Measurements from ENCODE around the gene BCORL1. TPM values are rescaled to one million over a fixed set of nuclear protein-coding genes. Genes with fewer than 3 reads are reported as not detected.

BCORL1 gene
- total and polyA plus RNA-seq, 2 of the 8 experiments (the other 6 are each of a cell fraction or from before 2014, with no cell fraction given), result 1.4 to 6.2 TPM

DNA sequence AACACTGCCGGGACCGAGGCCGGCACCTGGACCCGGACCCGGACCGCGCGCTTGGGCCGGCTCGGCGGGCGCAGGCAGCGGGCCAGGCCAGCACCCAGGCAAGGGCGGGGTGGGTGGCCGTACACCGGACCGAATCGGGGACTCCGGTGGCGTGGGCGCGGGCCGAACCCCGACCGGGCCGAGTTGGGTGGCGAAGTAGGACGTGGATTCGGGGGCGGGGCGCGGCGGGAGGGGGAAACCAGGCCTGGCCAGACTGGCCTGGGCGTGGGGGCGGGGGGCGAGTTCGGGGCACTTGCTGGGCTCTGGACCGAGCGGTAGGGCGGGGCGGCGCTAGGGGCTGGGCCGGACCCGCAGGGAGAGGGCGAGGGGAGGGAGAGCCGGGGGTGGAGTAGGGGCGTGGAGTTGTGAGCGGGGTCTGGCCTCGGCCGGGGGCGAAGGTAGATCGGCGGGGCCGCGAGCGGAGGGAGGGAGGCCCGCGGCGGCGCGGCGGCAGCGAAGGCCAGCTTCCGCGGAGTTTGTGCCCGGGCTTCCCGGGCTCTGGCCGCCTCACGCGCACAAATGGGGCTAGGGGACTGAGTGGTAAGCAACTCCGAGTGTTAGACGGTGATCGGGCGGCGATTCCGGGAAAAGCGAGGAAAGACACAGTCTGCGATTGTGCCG lies 1.8 kb upstream of the BCORL1 start:
- no peak overlapping the region for H2BK120ac ChIP-seq (replicated peaks; ENCODE audit: low read depth, low read length)
- H3K23me2 ChIP-seq (ENCODE audit: low read depth, low read length), result peaks cover 6% of the 10 kb centered on the region; the same call in 1 of the 2 replicates
- no peak overlapping the region for H4K5ac ChIP-seq (ENCODE audit: insufficient read length, low read depth, low read length)
- no peak overlapping the region for H2AK5ac ChIP-seq (ENCODE audit: low read depth, low read length)
- H3K27me3 ChIP-seq (replicated peaks in 1 of 4; ENCODE audit: control insufficient read depth in 3 of 4, extremely low read depth in 1 of 4, insufficient read depth in 3 of 4, low read length in 3 of 4), result peaks cover 4 to 47% (median 38%) of the 10 kb centered on the region in 4 experiments
- ChIA-PET POLR2A (ENCODE audit: partially characterized antibody) (no interaction called here), CTCF (ENCODE audit: partially characterized antibody) (interaction anchor here (0.7 kb wide), 1 partner anchor 117 kb away, joined by 3 read pairs; no protein-coding TSS in a partner anchor)
- H4K91ac ChIP-seq (replicated peaks; ENCODE audit: insufficient read length, low read length), result no peak overlapping the region
- H3K56ac ChIP-seq (replicated peaks; ENCODE audit: insufficient read length, low read depth, low read length), result no peak overlapping the region
- H3K4me2 ChIP-seq (ENCODE audit: insufficient read depth in 1 of 2, low read depth in 2 of 2, low read length in 2 of 2), result peak overlapping the region in 1 of 2 experiments; percentile 75; a peak in 3 of 4 replicates
- no peak overlapping the region for H3K27ac ChIP-seq (ENCODE audit: low read depth, low read length)
- peaks cover 0 to 5% (median 1%) of the 10 kb centered on the region in 4 experiments; a peak in 1 of 7 replicates for H3K4me1 ChIP-seq (replicated peaks in 1 of 4; ENCODE audit: control insufficient read depth in 3 of 4, insufficient read depth in 4 of 4, low read length in 3 of 4)
- H3K14ac ChIP-seq (ENCODE audit: insufficient read length), result no peak overlapping the region
- no peak overlapping the region for H2BK20ac ChIP-seq (ENCODE audit: low read length)
- H3K18ac ChIP-seq (ENCODE audit: extremely low read depth, low read length), result no peak overlapping the region
- H3K23ac ChIP-seq (ENCODE audit: insufficient read length), result no peak overlapping the region
- H3K79me1 ChIP-seq (ENCODE audit: low read depth, low read length), result no peaks in the 10 kb centered on the region
- H2BK5ac ChIP-seq (ENCODE audit: low read depth, low read length), result no peak overlapping the region
- no peaks in the 10 kb centered on the region for H4K20me1 ChIP-seq (replicated peaks in 1 of 2; ENCODE audit: control insufficient read depth in 1 of 2, insufficient read depth in 2 of 2, low read length in 2 of 2)
- H3K4ac ChIP-seq (replicated peaks; ENCODE audit: insufficient read length, low read depth, low read length), result no peak overlapping the region
- no peak overlapping the region for H2BK15ac ChIP-seq (ENCODE audit: low read length)
- no peak overlapping the region for H2AFZ ChIP-seq (ENCODE audit: low read length)
- H4K8ac ChIP-seq (ENCODE audit: extremely low read depth, insufficient read depth, low read length), result no peak overlapping the region; the same call in 1 of the 2 replicates
- H3K79me2 ChIP-seq (ENCODE audit: control insufficient read depth in 1 of 2, insufficient read depth in 2 of 2, low read length in 2 of 2), result no peaks in the 10 kb centered on the region; a peak in 1 of 4 replicates
- FAIRE-seq (no peak), DNase-seq (ENCODE audit: low read depth in 1 of 2, low spot score in 2 of 2) (peak in 1 of 2 experiments; percentile 64)
- H3K4me3 ChIP-seq (ENCODE audit: extremely low read depth in 1 of 4, insufficient read depth in 2 of 4, low read depth in 3 of 4, low read length in 4 of 4), result peak overlapping the region in 2 of 4 experiments; percentile 30 to 34; a peak in 3 of 8 replicates
- no peaks in the 10 kb centered on the region for H3K36me3 ChIP-seq (ENCODE audit: control insufficient read depth in 2 of 4, insufficient read depth in 4 of 4, low read length in 3 of 4)
- H3K9ac ChIP-seq (replicated peaks in 1 of 4; ENCODE audit: extremely low read depth in 1 of 4, low read depth in 3 of 4, low read length in 3 of 4), result no peak overlapping the region
- no CpG with 5 or more reads among the region's 79 CpGs for WGBS, 2 experiments (ENCODE audit: extremely low coverage in 1 of 2, insufficient coverage in 1 of 2, insufficient read length in 1 of 2, insufficient replicate concordance in 2 of 2, low coverage in 1 of 2, low lambda C conversion rate in 2 of 2, missing lambda C conversion rate in 1 of 2)
- no peaks in the 10 kb centered on the region for H3K9me3 ChIP-seq (ENCODE audit: insufficient read depth in 2 of 2, low read depth in 1 of 2, low read length in 1 of 2)
- H2BK12ac ChIP-seq (ENCODE audit: low read depth, low read length), result no peak overlapping the region
- TF ChIP-seq CTBP2 (IDR thresholded peaks at IDR 0.05; ENCODE audit: borderline replicate concordance, insufficient read depth, insufficient read length, low read length) (no peak), TBP (IDR thresholded peaks at IDR 0.05; ENCODE audit: low read depth, low read length) (no peak), HDAC6 (IDR thresholded peaks at IDR 0.05; ENCODE audit: low read depth, low read length) (no peak), POU5F1 (IDR thresholded peaks at IDR 0.05; ENCODE audit: low read depth, low read length) (no peak), HDAC2 (IDR thresholded peaks at IDR 0.05; ENCODE audit: borderline replicate concordance in 1 of 2, low read depth in 2 of 2, low read length in 2 of 2) (peak in 1 of 2 experiments; percentile 25; a peak in 1 of 4 replicates), YY1 (IDR thresholded peaks at IDR 0.05; ENCODE audit: low read depth, low read length) (no peak), SP4 (IDR thresholded peaks at IDR 0.05; ENCODE audit: low read length) (no peak), NRF1 (IDR thresholded peaks at IDR 0.05; ENCODE audit: low read depth, low read length) (no peak), JUND (IDR thresholded peaks at IDR 0.05; ENCODE audit: low read length) (no peak)
- TF ChIP-seq, protein P1, sequence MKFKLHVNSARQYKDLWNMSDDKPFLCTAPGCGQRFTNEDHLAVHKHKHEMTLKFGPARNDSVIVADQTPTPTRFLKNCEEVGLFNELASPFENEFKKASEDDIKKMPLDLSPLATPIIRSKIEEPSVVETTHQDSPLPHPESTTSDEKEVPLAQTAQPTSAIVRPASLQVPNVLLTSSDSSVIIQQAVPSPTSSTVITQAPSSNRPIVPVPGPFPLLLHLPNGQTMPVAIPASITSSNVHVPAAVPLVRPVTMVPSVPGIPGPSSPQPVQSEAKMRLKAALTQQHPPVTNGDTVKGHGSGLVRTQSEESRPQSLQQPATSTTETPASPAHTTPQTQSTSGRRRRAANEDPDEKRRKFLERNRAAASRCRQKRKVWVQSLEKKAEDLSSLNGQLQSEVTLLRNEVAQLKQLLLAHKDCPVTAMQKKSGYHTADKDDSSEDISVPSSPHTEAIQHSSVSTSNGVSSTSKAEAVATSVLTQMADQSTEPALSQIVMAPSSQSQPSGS (IDR thresholded peaks at IDR 0.05; ENCODE audit: low read length), result no peak
